ENCODE results near the gene MARS2.
"Not testable (repeated sequence)": the region's sequence is repeated elsewhere in the genome, so short reads cannot be mapped to it uniquely, and the experiment has no call there.

Gene MARS2

GRCh38 chr2:197705121-197705911 lies at the start of gene MARS2:
Gene MARS2 (plus strand): TSS chr2:197705369. CDS start chr2:197705406, 37 bp downstream.
- DNase-seq = peak; percentile 93

- DNase-seq = no peak
Observed at GRCh38 chr2:197657562-197657961, 47.6 kb upstream of the MARS2 start.

- DNase-seq = no peak
Observed at GRCh38 chr2:197661626-197662025, 43.5 kb upstream of the MARS2 start.

- DNase-seq = no peak
Observed at GRCh38 chr2:197666277-197666676, 38.9 kb upstream of the MARS2 start.

GRCh38 chr2:197668296-197668695 lies 36.9 kb upstream of the MARS2 start:
- no peak for DNase-seq

GRCh38 chr2:197669077-197669476 lies 36.1 kb upstream of the MARS2 start:
- DNase-seq = no peak

GRCh38 chr2:197672371-197672893 lies 32.7 kb upstream of the MARS2 start:
- DNase-seq = no peak

GRCh38 chr2:197673106-197673505 lies 32.1 kb upstream of the MARS2 start:
- no peak for DNase-seq

GRCh38 chr2:197673606-197674005 lies 31.6 kb upstream of the MARS2 start:
- no peak for DNase-seq

GRCh38 chr2:197674060-197674459 lies 31.1 kb upstream of the MARS2 start:
- DNase-seq = no peak

GRCh38 chr2:197674591-197674990 lies 30.6 kb upstream of the MARS2 start:
- DNase-seq = no peak

GRCh38 chr2:197675246-197675645 lies 29.9 kb upstream of the MARS2 start, which contains the start of gene RFTN2:
Gene RFTN2 (minus strand): TSS chr2:197675587. CDS start chr2:197675458, 129 bp downstream.
- DNase-seq = no peak

- no peak for DNase-seq
Observed at GRCh38 chr2:197675711-197676188, 29.4 kb upstream of the MARS2 start.

GRCh38 chr2:197677056-197677455 lies 28.1 kb upstream of the MARS2 start:
- no peak for DNase-seq

- no peak for DNase-seq
Observed at GRCh38 chr2:197677483-197677882, 27.7 kb upstream of the MARS2 start.

- DNase-seq = not testable (repeated sequence)
Observed at GRCh38 chr2:197695206-197695605, 10.0 kb upstream of the MARS2 start.

GRCh38 chr2:197695971-197696370 lies 9.2 kb upstream of the MARS2 start:
- DNase-seq = not testable (repeated sequence)

- not testable (repeated sequence) for DNase-seq
Observed at GRCh38 chr2:197696571-197696970, 8.6 kb upstream of the MARS2 start.

GRCh38 chr2:197699724-197700123 lies 5.4 kb upstream of the MARS2 start:
- DNase-seq = not testable (repeated sequence)

GRCh38 chr2:197700960-197701359 lies 4.2 kb upstream of the MARS2 start:
- peak; percentile 15 for DNase-seq

- no peak for DNase-seq
Observed at GRCh38 chr2:197704434-197705120, 592 bp upstream of the MARS2 start.

- peak; percentile 18 for DNase-seq
Observed at GRCh38 chr2:197705912-197706838, 1.0 kb downstream of the MARS2 start.

GRCh38 chr2:197706839-197707207 lies 1.7 kb downstream of the MARS2 start:
- DNase-seq = no peak
